ENCODE results near the gene PPP4R2.

The PPP4R2 gene

DNA sequence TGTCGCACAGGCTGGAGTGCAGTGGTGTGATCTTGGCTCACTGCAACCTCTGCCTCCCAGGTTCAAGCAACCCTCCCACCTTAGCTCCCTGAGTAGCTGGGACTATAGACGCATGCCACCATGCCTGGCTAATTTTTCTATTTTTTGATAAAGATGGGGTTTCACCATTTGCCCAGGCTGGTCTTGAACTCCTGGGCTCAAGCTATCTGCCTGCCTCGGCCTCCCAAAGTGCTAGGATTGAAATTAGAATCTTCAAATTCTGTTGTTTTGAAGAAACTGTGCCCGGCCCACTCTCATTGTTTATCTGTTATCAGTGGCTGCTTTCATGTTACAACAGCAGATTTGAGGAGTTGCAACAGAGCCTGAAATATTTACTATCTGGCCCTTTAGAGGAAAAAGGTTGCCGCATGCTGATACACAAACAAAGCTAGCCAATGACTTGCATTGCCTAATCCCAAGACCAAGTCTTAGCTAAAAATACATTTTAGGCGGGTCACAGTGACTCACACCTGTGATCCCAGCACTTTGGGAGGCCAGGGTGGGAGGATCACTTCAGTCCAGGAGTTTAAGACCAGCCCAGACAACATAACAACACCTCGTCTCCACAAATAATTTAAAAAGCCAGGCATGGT lies 43.2 kb upstream of the PPP4R2 start:
- FAIRE-seq: no peak

DNA sequence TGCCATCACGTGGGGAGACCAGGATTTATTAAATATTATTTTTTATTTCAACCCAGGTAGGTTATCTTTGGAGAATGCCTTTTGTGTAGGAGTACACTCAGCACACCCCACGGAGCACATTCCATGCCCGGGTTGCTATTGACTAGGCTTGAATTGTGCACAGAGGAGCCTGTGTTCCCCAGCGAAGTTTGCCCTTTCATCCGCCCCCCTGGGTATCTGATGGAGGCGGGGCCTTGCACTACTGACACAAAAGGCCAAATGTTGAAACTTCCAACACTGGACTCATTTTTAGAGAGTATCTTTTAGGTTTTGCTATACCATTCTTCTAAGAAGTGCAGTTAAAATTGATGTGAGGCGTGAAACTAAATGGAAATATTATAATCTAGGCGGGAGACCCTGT lies 39.3 kb upstream of the PPP4R2 start:
- no peak for FAIRE-seq
- no peak for TF ChIP-seq CTCF (IDR thresholded peaks at IDR 0.05; ENCODE audit: insufficient read depth, missing control alignments)

More for the DNA sequence above, 43.2 kb upstream of the PPP4R2 start:
- no peak for DNase-seq (ENCODE audit: insufficient read length, low spot score)
- no peak for TF ChIP-seq CTCF (IDR thresholded peaks at IDR 0.05; ENCODE audit: insufficient read depth, missing control alignments)

DNA sequence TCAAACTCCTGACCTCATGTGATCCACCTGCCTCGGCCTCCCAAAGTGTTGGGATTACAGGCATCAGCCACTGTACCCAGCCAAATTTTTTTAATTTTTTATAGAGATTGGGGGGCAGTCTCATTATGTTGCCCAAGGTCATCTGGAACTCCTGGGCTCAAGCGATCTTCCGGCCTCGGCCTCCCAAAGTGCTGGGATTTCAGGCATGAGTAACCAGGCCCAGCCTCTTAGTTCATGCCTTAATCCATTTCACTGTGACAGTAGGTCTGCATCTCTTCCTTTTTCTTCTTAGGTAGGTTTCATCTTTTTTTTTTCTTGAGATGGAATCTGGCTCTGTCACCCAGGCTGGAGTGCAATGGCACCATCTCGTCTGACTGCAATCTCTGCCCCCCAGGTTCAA lies 37.3 kb upstream of the PPP4R2 start:
- FAIRE-seq (no peak), DNase-seq (ENCODE audit: insufficient read length, low spot score) (no peak)

More for the DNA sequence above, 39.3 kb upstream of the PPP4R2 start:
- DNase-seq (ENCODE audit: insufficient read length, low spot score): no peak

GRCh38 chr3:72960812-72961518 lies 35.6 kb upstream of the PPP4R2 start:
- no peak for DNase-seq (ENCODE audit: insufficient read length, low spot score)
- peak; percentile 25 for FAIRE-seq
- TF ChIP-seq CTCF (IDR thresholded peaks at IDR 0.05; ENCODE audit: insufficient read depth, missing control alignments): no peak

More for the DNA sequence above, 37.3 kb upstream of the PPP4R2 start:
- TF ChIP-seq CTCF (IDR thresholded peaks at IDR 0.05; ENCODE audit: insufficient read depth, missing control alignments): no peak

GRCh38 chr3:72961752-72962151 lies 34.9 kb upstream of the PPP4R2 start:
- TF ChIP-seq CTCF (IDR thresholded peaks at IDR 0.05; ENCODE audit: insufficient read depth, missing control alignments): no peak
- FAIRE-seq (no peak), DNase-seq (ENCODE audit: insufficient read length, low spot score) (no peak)

DNA sequence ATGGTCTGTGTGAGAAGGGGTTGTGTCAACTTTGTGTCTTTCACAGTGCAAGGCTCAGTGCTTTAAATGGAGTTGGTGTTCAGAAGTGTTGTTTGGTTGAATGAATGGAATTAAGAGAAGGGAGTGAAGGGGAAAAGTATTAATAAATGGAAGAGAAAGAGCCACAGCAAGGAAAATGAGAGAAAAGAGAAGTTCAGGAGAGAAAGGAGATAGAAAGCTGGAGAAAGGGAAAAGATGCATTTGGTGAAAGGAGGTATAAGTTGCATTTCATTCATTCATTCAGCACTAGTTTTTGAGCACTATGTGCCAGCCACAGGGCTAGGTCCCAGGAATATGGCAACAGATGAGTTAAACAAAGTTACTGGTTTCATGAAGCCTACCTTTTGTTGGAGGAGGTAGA lies 34.3 kb upstream of the PPP4R2 start:
- FAIRE-seq (no peak), DNase-seq (ENCODE audit: insufficient read length, low spot score) (no peak)
- TF ChIP-seq CTCF (IDR thresholded peaks at IDR 0.05; ENCODE audit: insufficient read depth, missing control alignments): no peak

DNA sequence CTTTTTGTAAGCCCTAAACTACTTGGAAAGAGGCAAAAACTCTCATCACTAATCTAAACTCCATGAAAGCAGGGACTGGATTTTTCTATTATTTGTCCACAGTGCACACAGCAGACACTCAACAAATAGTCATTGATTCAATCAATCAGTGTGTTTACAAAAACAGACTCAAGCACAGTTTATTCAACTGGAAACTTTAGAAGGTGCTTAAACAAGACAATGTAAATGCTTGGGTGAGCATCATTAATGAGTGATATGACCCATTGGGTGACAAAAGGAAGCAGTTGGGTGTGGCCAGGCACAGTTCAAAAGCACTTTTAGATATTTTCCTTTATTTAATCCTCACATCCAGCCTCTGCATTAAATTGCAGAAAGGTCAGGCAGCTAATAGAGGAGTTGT lies 32.0 kb upstream of the PPP4R2 start:
- TF ChIP-seq CTCF (IDR thresholded peaks at IDR 0.05; ENCODE audit: insufficient read depth, missing control alignments): no peak
- DNase-seq (ENCODE audit: insufficient read length, low spot score): no peak
- FAIRE-seq: no peak
